MG63 (cell line): ENCODE results near the gene IFNA5. TPM values are rescaled to one million over a fixed set of nuclear protein-coding genes. Genes with fewer than 3 reads are reported as not detected.
A peak's percentile ranks its signal among the peaks of the same experiment; 100 is the strongest.

ENCODE experiments used
- DNase-seq: peaks from one replicate; pipeline ENCODE4 v3.0.0-alpha.2; 2020
- H3K27me3 ChIP-seq: fragments of 250-450 bp; sonication (Bioruptor Pico); 2 replicates; pipeline ENCODE4 v1.5.1; 2020; ENCODE audit warnings: mild to moderate bottlenecking, moderate library complexity
- H3K36me3 ChIP-seq: fragments of 250-450 bp; sonication (Bioruptor Pico); 2 replicates; pipeline ENCODE4 v1.5.1; 2020; ENCODE audit warnings: mild to moderate bottlenecking, moderate library complexity
- H3K4me3 ChIP-seq: fragments of 250-450 bp; sonication (Bioruptor Pico); 2 replicates; pipeline ENCODE4 v1.5.1; 2020; ENCODE audit warnings: mild to moderate bottlenecking, moderate library complexity
- H3K9me3 ChIP-seq: fragments of 250-450 bp; sonication (Bioruptor Pico); 2 replicates; pipeline ENCODE4 v1.5.1; 2020; ENCODE audit warnings: mild to moderate bottlenecking, moderate library complexity
- total RNA-seq: library from RNA; depleted of rRNA; stranded (reverse); fragments of >200 nt; shearing (Covaris generic); gene quantifications from 2 replicates; pipeline ENCODE4 v1.2.3, GENCODE V29; 2014; ENCODE audit warnings: low replicate concordance; rRNA removed

The IFNA5 gene
- total RNA-seq, result not detected in 2 replicates

GRCh38 chr9:21305213-21305612 is at the start of gene IFNA5:
Gene IFNA5 (minus strand): TSS chr9:21305313. CDS start chr9:21305256, 57 bp downstream.
- no peaks in the 10 kb centered on the region; the same call in 1 of the 2 replicates for H3K9me3 ChIP-seq
- H3K4me3 ChIP-seq, result no peak within 1 kb of the TSS
- H3K36me3 ChIP-seq, result no peaks in the 10 kb centered on the region
- no peak for DNase-seq
- H3K27me3 ChIP-seq, result peaks cover 87% of the 10 kb centered on the region

- Histone ChIP-seq H3K27me3 (peaks cover 45% of the 10 kb centered on the region), H3K9me3 (peaks cover 2% of the 10 kb centered on the region), H3K36me3 (no peaks in the 10 kb centered on the region), H3K4me3 (no peak within 1 kb of the TSS)
- DNase-seq, result no peak
Measured at GRCh38 chr9:21350787-21351186, 45.7 kb upstream of the IFNA5 start, which contains the start of gene IFNA6. Gene IFNA6 (minus strand): TSS chr9:21350887. CDS start chr9:21350887, 0 bp downstream.

- no peaks in the 10 kb centered on the region for H3K36me3 ChIP-seq
- H3K27me3 ChIP-seq, result peaks cover 46% of the 10 kb centered on the region
- H3K9me3 ChIP-seq, result peaks cover 19% of the 10 kb centered on the region
- no peak overlapping the region for H3K4me3 ChIP-seq
- DNase-seq, result no peak
Measured at GRCh38 chr9:21348430-21348970, 43.4 kb upstream of the IFNA5 start.

- Histone ChIP-seq H3K36me3 (no peaks in the 10 kb centered on the region), H3K4me3 (no peak overlapping the region), H3K9me3 (peaks cover 22% of the 10 kb centered on the region), H3K27me3 (peaks cover 2% of the 10 kb centered on the region; the same call in 1 of the 2 replicates)
- no peak for DNase-seq
Measured at GRCh38 chr9:21340735-21341134, 35.6 kb upstream of the IFNA5 start.

- Histone ChIP-seq H3K27me3 (no peaks in the 10 kb centered on the region), H3K4me3 (no peak overlapping the region), H3K9me3 (no peaks in the 10 kb centered on the region), H3K36me3 (peaks cover 37% of the 10 kb centered on the region)
- DNase-seq, result no peak
Measured at GRCh38 chr9:21336457-21336856, 31.3 kb upstream of the IFNA5 start.

- Histone ChIP-seq H3K27me3 (no peaks in the 10 kb centered on the region), H3K36me3 (peaks cover 52% of the 10 kb centered on the region), H3K9me3 (no peaks in the 10 kb centered on the region), H3K4me3 (peak within 1 kb of the TSS; percentile 98)
- peak; percentile 100 for DNase-seq
Measured at GRCh38 chr9:21334701-21335632, 29.9 kb upstream of the IFNA5 start, which contains the start of gene KLHL9. Gene KLHL9 (minus strand): TSS chr9:21335404. CDS start chr9:21334859, 545 bp downstream.

GRCh38 chr9:21333226-21333625 is 28.1 kb upstream of the IFNA5 start:
- DNase-seq, result no peak
- peaks cover 65% of the 10 kb centered on the region for H3K36me3 ChIP-seq
- H3K9me3 ChIP-seq, result no peaks in the 10 kb centered on the region
- no peaks in the 10 kb centered on the region for H3K27me3 ChIP-seq
- H3K4me3 ChIP-seq, result peak overlapping the region; percentile 98

- H3K27me3 ChIP-seq, result no peaks in the 10 kb centered on the region
- DNase-seq, result peak; percentile 55
- H3K9me3 ChIP-seq, result no peaks in the 10 kb centered on the region
- peaks cover 78% of the 10 kb centered on the region for H3K36me3 ChIP-seq
- peak overlapping the region; percentile 98 for H3K4me3 ChIP-seq
Measured at GRCh38 chr9:21331676-21332402, 26.7 kb upstream of the IFNA5 start.

- H3K27me3 ChIP-seq, result no peaks in the 10 kb centered on the region
- no peak for DNase-seq
- no peak overlapping the region for H3K4me3 ChIP-seq
- no peaks in the 10 kb centered on the region for H3K9me3 ChIP-seq
- H3K36me3 ChIP-seq, result peaks cover 92% of the 10 kb centered on the region
Measured at GRCh38 chr9:21326526-21327139, 21.5 kb upstream of the IFNA5 start.

- H3K27me3 ChIP-seq, result no peaks in the 10 kb centered on the region
- DNase-seq, result no peak
- H3K36me3 ChIP-seq, result peaks cover 78% of the 10 kb centered on the region
- H3K9me3 ChIP-seq, result no peaks in the 10 kb centered on the region
- H3K4me3 ChIP-seq, result no peak overlapping the region
Measured at GRCh38 chr9:21324047-21324446, 18.9 kb upstream of the IFNA5 start.

- Histone ChIP-seq H3K36me3 (peaks cover 69% of the 10 kb centered on the region), H3K27me3 (no peaks in the 10 kb centered on the region), H3K9me3 (no peaks in the 10 kb centered on the region), H3K4me3 (no peak overlapping the region)
- no peak for DNase-seq
Measured at GRCh38 chr9:21322911-21323461, 17.9 kb upstream of the IFNA5 start.

- H3K36me3 ChIP-seq, result peaks cover 46% of the 10 kb centered on the region
- no peak overlapping the region for H3K4me3 ChIP-seq
- H3K27me3 ChIP-seq, result peaks cover 2% of the 10 kb centered on the region; the same call in 1 of the 2 replicates
- H3K9me3 ChIP-seq, result no peaks in the 10 kb centered on the region
- no peak for DNase-seq
Measured at GRCh38 chr9:21320465-21320864, 15.4 kb upstream of the IFNA5 start.

- DNase-seq, result peak; percentile 73
- Histone ChIP-seq H3K9me3 (no peaks in the 10 kb centered on the region), H3K4me3 (no peak overlapping the region)
Measured at GRCh38 chr9:21317956-21318923, 13.1 kb upstream of the IFNA5 start.

GRCh38 chr9:21316860-21317259 is 11.7 kb upstream of the IFNA5 start:
- H3K27me3 ChIP-seq, result peaks cover 11% of the 10 kb centered on the region
- H3K4me3 ChIP-seq, result no peak overlapping the region
- H3K36me3 ChIP-seq, result peaks cover 10% of the 10 kb centered on the region
- peak; percentile 81 for DNase-seq
- no peaks in the 10 kb centered on the region for H3K9me3 ChIP-seq

More at GRCh38 chr9:21317956-21318923, 13.1 kb upstream of the IFNA5 start:
- peaks cover 24% of the 10 kb centered on the region for H3K36me3 ChIP-seq
- peaks cover 11% of the 10 kb centered on the region for H3K27me3 ChIP-seq
